ENCODE results near the gene CPNE5. TPM values are rescaled to one million over a fixed set of nuclear protein-coding genes. Genes with fewer than 3 reads are reported as not detected.
A peak's percentile ranks its signal among the peaks of the same experiment; 100 is the strongest.

Gene CPNE5
- total RNA-seq, 3 donors from 2014 or later (not counting 1 experiment from before 2014, with no cell fraction given), result 1.2 to 8.5 (median 2.0) TPM

DNA sequence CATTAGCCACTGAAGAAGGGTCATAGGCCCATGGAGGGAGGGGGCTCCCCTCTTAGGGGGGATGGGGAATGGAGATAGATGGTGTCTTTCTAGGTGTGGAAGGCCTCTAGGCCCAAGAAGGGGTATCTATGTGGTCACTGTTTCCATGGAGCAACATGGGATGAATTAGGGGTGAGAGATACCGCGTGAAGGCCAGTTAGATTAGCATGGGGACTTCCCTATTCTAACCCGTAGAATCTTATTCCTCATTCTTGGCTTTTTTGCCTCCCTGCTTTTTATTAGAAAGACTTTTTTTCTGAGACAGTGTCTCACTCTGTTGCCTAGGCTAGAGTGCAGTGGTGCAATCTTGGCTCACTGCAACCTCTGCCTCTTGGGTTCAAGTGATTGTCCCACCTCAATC is 138.4 kb downstream of the CPNE5 start:
- H3K36me3 Mint-ChIP-seq, result no peaks in the 10 kb centered on the region
- TF ChIP-seq, protein P1, sequence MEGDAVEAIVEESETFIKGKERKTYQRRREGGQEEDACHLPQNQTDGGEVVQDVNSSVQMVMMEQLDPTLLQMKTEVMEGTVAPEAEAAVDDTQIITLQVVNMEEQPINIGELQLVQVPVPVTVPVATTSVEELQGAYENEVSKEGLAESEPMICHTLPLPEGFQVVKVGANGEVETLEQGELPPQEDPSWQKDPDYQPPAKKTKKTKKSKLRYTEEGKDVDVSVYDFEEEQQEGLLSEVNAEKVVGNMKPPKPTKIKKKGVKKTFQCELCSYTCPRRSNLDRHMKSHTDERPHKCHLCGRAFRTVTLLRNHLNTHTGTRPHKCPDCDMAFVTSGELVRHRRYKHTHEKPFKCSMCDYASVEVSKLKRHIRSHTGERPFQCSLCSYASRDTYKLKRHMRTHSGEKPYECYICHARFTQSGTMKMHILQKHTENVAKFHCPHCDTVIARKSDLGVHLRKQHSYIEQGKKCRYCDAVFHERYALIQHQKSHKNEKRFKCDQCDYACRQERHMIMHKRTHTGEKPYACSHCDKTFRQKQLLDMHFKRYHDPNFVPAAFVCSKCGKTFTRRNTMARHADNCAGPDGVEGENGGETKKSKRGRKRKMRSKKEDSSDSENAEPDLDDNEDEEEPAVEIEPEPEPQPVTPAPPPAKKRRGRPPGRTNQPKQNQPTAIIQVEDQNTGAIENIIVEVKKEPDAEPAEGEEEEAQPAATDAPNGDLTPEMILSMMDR (IDR thresholded peaks at IDR 0.05), result no peak
- intact Hi-C loops (cut with micrococcal nuclease), result no loop called here
- Histone ChIP-seq H3K36me3 (ENCODE audit: control insufficient read depth, insufficient read depth, low read length) (no peaks in the 10 kb centered on the region), H3K27ac (ENCODE audit: low read length) (no peak overlapping the region), H3K4me3 (ENCODE audit: low read length) (no peak overlapping the region), H3K9me3 (ENCODE audit: control insufficient read depth, insufficient read depth, low read length) (no peaks in the 10 kb centered on the region), H3K4me1 (ENCODE audit: control insufficient read depth, insufficient read depth, low read length) (peaks cover 14% of the 10 kb centered on the region), H3K27me3 (ENCODE audit: control insufficient read depth, insufficient read depth, low read length) (no peaks in the 10 kb centered on the region)
- WGBS (ENCODE audit: insufficient coverage), result 55% methylated on average over 2 of the region's 3 CpGs
- no peak for DNase-seq
- peak in 1 of 3 donors; percentile 57 for ATAC-seq
- H3K9me3 Mint-ChIP-seq, result no peaks in the 10 kb centered on the region
- H3K27ac Mint-ChIP-seq, result no peak overlapping the region
- no peak overlapping the region for H3K4me3 Mint-ChIP-seq
- peaks cover 0 to 5% of the 10 kb centered on the region in 2 donors for H3K27me3 Mint-ChIP-seq (ENCODE audit: low read depth in 2 of 2)
- peaks cover 0 to 4% of the 10 kb centered on the region in 2 donors for H3K4me1 Mint-ChIP-seq

GRCh38 chr6:36700071-36700812 is 139.0 kb downstream of the CPNE5 start:
- Histone ChIP-seq H3K4me1 (ENCODE audit: control insufficient read depth, insufficient read depth, low read length) (peaks cover 14% of the 10 kb centered on the region), H3K27ac (ENCODE audit: low read length) (no peak overlapping the region), H3K27me3 (ENCODE audit: control insufficient read depth, insufficient read depth, low read length) (no peaks in the 10 kb centered on the region), H3K9me3 (ENCODE audit: control insufficient read depth, insufficient read depth, low read length) (no peaks in the 10 kb centered on the region), H3K36me3 (ENCODE audit: control insufficient read depth, insufficient read depth, low read length) (no peaks in the 10 kb centered on the region), H3K4me3 (ENCODE audit: low read length) (no peak overlapping the region)
- Mint-ChIP-seq H3K36me3 (no peaks in the 10 kb centered on the region), H3K27ac (peak overlapping the region in 1 of 2 donors; percentile 27), H3K4me3 (no peak overlapping the region), H3K9me3 (no peaks in the 10 kb centered on the region), H3K27me3 (ENCODE audit: low read depth in 2 of 2) (peaks cover 0 to 5% of the 10 kb centered on the region in 2 donors), H3K4me1 (peaks cover 0 to 4% of the 10 kb centered on the region in 2 donors)
- no peak for ATAC-seq
- no peak for DNase-seq
- TF ChIP-seq, protein P1 (IDR thresholded peaks at IDR 0.05), result no peak
- WGBS (ENCODE audit: insufficient coverage), result 81% methylated on average over 6 of the region's 7 CpGs
- intact Hi-C loops (cut with micrococcal nuclease), result no loop called here

GRCh38 chr6:36699348-36699747 is 139.9 kb downstream of the CPNE5 start:
- TF ChIP-seq, protein P1 (IDR thresholded peaks at IDR 0.05), result no peak
- Mint-ChIP-seq H3K27me3 (ENCODE audit: low read depth in 2 of 2) (peaks cover 0 to 5% of the 10 kb centered on the region in 2 donors), H3K9me3 (no peaks in the 10 kb centered on the region), H3K4me1 (peaks cover 0 to 4% of the 10 kb centered on the region in 2 donors), H3K4me3 (no peak overlapping the region), H3K36me3 (no peaks in the 10 kb centered on the region), H3K27ac (peak overlapping the region in 1 of 2 donors; percentile 27)
- intact Hi-C loops (cut with micrococcal nuclease), result no loop called here
- H3K27me3 ChIP-seq (ENCODE audit: control insufficient read depth, insufficient read depth, low read length), result no peaks in the 10 kb centered on the region
- H3K36me3 ChIP-seq (ENCODE audit: control insufficient read depth, insufficient read depth, low read length), result no peaks in the 10 kb centered on the region
- DNase-seq (no peak), ATAC-seq (no peak)
- H3K9me3 ChIP-seq (ENCODE audit: control insufficient read depth, insufficient read depth, low read length), result no peaks in the 10 kb centered on the region
- H3K4me1 ChIP-seq (ENCODE audit: control insufficient read depth, insufficient read depth, low read length), result peaks cover 14% of the 10 kb centered on the region
- no peak overlapping the region for H3K27ac ChIP-seq (ENCODE audit: low read length)
- no peak overlapping the region for H3K4me3 ChIP-seq (ENCODE audit: low read length)
- 67% methylated on average over 7 of the region's 7 CpGs for WGBS (ENCODE audit: insufficient coverage)

Measured in natural killer cell (primary cell).